NB4 (cell line): ENCODE data around the gene GRB10.

Experiments used
- CTCF ChIP-seq: IDR thresholded peaks from one replicate; pipeline ENCODE4 v1.5.1; 2012; ENCODE audit warnings: low read depth, low read length
- MAX ChIP-seq: IDR thresholded peaks from 2 replicates; pipeline ENCODE4 v1.6.1; 2011; ENCODE audit warnings: low read depth, low read length
- MYC ChIP-seq: IDR thresholded peaks from 2 replicates; pipeline ENCODE4 v1.6.1; 2011; ENCODE audit warnings: low read depth, low read length
- POLR2A ChIP-seq: IDR thresholded peaks from 2 replicates; pipeline ENCODE4 v1.6.1; 2011; ENCODE audit warnings: mild to moderate bottlenecking; ENCODE audit not compliant: insufficient read length; ENCODE audit errors: extremely low read depth

GRCh38 chr7:50664461-50664922 is 118.2 kb downstream of the GRB10 start:
- TF ChIP-seq CTCF (no peak), POLR2A (no peak), MAX (no peak), MYC (no peak)
